Type B pancreatic cell (in vitro differentiated cells): Measurements from ENCODE around the gene ZNF385C. TPM values are rescaled to one million over a fixed set of nuclear protein-coding genes. Genes with fewer than 3 reads are reported as not detected.
"Not testable (repeated sequence)": the region's sequence is repeated elsewhere in the genome, so short reads cannot be mapped to it uniquely, and the experiment has no call there.

Experiments used
- DNase-seq: peaks from one replicate; pipeline ENCODE4 v3.0.0; 2021; ENCODE audit warnings: mixed read lengths; ENCODE audit not compliant: unreplicated experiment; ENCODE audit errors: extremely low spot score
- H3K27ac Mint-ChIP-seq: 2 replicates; pipeline ENCODE4 v1.8.0; 2021; ENCODE audit warnings: mild to moderate bottlenecking, mixed read lengths
- H3K27me3 Mint-ChIP-seq: 2 replicates; pipeline ENCODE4 v1.8.0; 2021; ENCODE audit warnings: mixed read lengths
- H3K36me3 Mint-ChIP-seq: 2 replicates; pipeline ENCODE4 v1.8.0; 2021; ENCODE audit warnings: mixed read lengths
- H3K4me1 Mint-ChIP-seq: one replicate; pipeline ENCODE4 v1.8.0; 2021; ENCODE audit warnings: mixed read lengths; ENCODE audit not compliant: unreplicated experiment
- H3K4me3 Mint-ChIP-seq: 2 replicates; pipeline ENCODE4 v1.8.0; 2021; ENCODE audit warnings: mild to moderate bottlenecking, mixed read lengths
- H3K9me3 Mint-ChIP-seq: 2 replicates; pipeline ENCODE4 v1.8.0; 2021; ENCODE audit warnings: mixed read lengths
- total RNA-seq: library from RNA; stranded (reverse); gene quantifications from 2 replicates; pipeline ENCODE4 v1.2.1, GENCODE V29; 2021; ENCODE audit warnings: low replicate concordance
- TF ChIP-seq, protein P1 (sequence below): fragments of 200-600 bp; sonication (generic); conservative IDR thresholded peaks from 2 replicates; pipeline ENCODE4 v1.5.0; 2021; ENCODE audit warnings: antibody characterized with exemption, mild to moderate bottlenecking

Gene ZNF385C
- total RNA-seq, 1 donor from 2014 or later: 3.3 TPM

DNA sequence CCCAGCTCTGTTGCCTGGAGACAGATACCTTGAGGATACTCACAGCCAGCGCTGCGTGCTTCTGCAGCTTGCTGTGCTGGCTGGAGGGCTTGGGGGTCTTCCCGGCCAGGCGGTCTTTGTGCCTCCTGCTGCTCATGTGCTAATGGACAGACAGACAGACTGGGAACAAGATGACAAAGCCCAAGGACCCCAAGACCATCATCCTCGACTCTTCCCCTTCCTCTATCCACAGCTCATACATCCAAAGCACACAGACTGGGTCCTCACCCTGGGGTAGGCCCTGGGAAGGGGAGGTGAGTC, 70.7 kb downstream of the ZNF385C start:
- Mint-ChIP-seq H3K4me1 (peaks cover 19% of the 10 kb centered on the region), H3K27me3 (no peaks in the 10 kb centered on the region), H3K9me3 (no peaks in the 10 kb centered on the region), H3K27ac (no peak overlapping the region), H3K36me3 (peaks cover 5% of the 10 kb centered on the region), H3K4me3 (no peak overlapping the region)
- TF ChIP-seq, protein P1, sequence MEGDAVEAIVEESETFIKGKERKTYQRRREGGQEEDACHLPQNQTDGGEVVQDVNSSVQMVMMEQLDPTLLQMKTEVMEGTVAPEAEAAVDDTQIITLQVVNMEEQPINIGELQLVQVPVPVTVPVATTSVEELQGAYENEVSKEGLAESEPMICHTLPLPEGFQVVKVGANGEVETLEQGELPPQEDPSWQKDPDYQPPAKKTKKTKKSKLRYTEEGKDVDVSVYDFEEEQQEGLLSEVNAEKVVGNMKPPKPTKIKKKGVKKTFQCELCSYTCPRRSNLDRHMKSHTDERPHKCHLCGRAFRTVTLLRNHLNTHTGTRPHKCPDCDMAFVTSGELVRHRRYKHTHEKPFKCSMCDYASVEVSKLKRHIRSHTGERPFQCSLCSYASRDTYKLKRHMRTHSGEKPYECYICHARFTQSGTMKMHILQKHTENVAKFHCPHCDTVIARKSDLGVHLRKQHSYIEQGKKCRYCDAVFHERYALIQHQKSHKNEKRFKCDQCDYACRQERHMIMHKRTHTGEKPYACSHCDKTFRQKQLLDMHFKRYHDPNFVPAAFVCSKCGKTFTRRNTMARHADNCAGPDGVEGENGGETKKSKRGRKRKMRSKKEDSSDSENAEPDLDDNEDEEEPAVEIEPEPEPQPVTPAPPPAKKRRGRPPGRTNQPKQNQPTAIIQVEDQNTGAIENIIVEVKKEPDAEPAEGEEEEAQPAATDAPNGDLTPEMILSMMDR: no peak
- no peak for DNase-seq

GRCh38 chr17:42026857-42027589, 71.2 kb downstream of the ZNF385C start:
- Mint-ChIP-seq H3K27ac (no peak overlapping the region), H3K4me1 (peaks cover 19% of the 10 kb centered on the region), H3K4me3 (no peak overlapping the region), H3K27me3 (no peaks in the 10 kb centered on the region), H3K36me3 (peaks cover 5% of the 10 kb centered on the region), H3K9me3 (no peaks in the 10 kb centered on the region)
- DNase-seq: no peak
- TF ChIP-seq, protein P1: no peak

GRCh38 chr17:42025936-42026335, 72.3 kb downstream of the ZNF385C start:
- Mint-ChIP-seq H3K27me3 (no peaks in the 10 kb centered on the region), H3K4me1 (peaks cover 23% of the 10 kb centered on the region), H3K4me3 (no peak overlapping the region), H3K36me3 (peaks cover 5% of the 10 kb centered on the region), H3K9me3 (no peaks in the 10 kb centered on the region), H3K27ac (no peak overlapping the region)
- TF ChIP-seq, protein P1: no peak
- no peak for DNase-seq

DNA sequence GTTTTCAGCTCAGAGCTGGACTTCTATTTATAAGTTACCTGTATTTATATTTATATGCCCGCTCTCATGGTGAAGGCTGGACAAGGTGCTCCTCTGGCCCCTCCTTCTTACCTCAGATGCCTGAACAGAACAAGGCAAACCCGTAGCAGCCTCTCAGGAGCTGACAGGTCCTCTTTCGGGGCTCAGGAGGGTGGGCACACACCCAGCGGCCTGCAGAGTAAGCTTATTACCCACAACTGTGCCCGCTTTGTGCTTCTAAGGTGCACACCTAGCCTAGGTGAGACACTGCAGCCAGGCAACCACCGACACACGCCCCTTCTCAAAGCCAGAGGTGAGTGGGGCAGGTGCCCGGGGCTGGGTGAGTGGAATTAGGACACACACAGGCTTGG, 73.1 kb downstream of the ZNF385C start:
- peaks cover 5% of the 10 kb centered on the region for H3K36me3 Mint-ChIP-seq
- TF ChIP-seq, protein P1: no peak
- no peak overlapping the region for H3K4me3 Mint-ChIP-seq
- no peaks in the 10 kb centered on the region for H3K27me3 Mint-ChIP-seq
- peaks cover 25% of the 10 kb centered on the region for H3K4me1 Mint-ChIP-seq
- no peak for DNase-seq
- H3K9me3 Mint-ChIP-seq: no peaks in the 10 kb centered on the region
- H3K27ac Mint-ChIP-seq: peak overlapping the region; percentile 91

DNA sequence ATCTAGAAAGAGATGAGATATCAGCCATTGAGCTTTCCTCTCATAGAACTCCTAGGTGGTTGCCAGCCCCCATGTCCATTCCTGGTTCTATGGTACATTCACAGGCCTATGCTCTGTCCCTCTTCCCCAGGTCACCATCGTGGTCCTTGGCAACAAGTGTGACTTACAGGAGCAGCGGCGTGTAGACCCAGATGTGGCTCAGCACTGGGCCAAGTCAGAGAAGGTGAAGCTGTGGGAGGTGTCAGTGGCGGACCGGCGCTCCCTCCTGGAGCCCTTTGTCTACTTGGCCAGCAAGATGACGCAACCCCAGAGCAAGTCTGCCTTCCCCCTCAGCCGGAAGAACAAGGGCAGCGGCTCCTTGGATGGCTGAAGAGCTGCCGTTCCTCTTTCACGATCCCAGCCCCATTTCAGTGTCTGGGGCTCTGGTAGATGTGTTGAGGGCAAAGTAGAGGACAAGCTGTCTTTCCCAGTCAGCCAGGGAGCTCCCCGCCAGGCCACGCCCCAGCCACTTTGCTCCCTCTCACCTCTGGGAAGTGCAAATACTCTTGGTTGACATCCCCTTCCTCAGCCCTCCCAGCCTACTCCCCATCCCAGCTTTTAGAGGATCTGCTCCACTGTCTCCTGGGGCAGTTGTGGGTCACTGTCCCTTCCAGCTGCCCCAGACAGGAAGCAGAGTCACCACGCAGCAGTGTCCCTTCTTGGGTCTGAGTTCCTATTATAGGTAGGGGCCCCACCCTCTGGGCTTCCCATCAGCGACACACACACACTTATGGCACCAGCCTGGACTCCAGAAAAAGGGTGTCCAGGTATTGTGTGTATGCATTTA, 74.5 kb downstream of the ZNF385C start:
- Mint-ChIP-seq H3K36me3 (peaks cover 5% of the 10 kb centered on the region), H3K9me3 (no peaks in the 10 kb centered on the region), H3K4me3 (no peak overlapping the region), H3K27ac (no peak overlapping the region), H3K4me1 (peaks cover 25% of the 10 kb centered on the region), H3K27me3 (no peaks in the 10 kb centered on the region)
- no peak for DNase-seq
- TF ChIP-seq, protein P1: no peak

DNA sequence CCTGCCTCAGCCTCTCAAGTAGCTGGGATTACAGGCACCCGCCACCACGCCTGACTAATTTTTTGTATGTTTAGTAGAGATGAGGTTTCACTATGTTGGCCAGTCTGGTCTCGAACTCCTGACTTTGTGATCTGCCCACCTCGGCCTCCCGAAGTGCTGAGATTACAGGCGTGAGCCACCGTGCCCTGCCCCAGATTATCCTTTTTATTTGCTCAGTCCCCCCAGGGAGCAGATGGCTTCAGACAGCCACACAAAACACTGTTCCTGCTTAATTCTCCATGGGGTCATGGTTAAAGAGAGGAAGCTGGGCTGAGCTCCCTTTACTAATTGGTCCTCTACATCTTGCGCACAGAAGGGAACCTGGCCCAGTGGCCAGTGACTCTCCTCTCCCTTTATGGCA, 77.4 kb downstream of the ZNF385C start:
- not testable (repeated sequence) for H3K36me3 Mint-ChIP-seq, H3K27me3 Mint-ChIP-seq, H3K9me3 Mint-ChIP-seq, DNase-seq
- peak overlapping the region; percentile 86 for H3K27ac Mint-ChIP-seq
- peak overlapping the region; percentile 99 for H3K4me3 Mint-ChIP-seq
- H3K4me1 Mint-ChIP-seq: peaks cover 23% of the 10 kb centered on the region
